ENCODE measurements around the gene SFTPA2.
A peak's percentile ranks its signal among the peaks of the same experiment; 100 is the strongest.
"Not testable (repeated sequence)": the region's sequence is repeated elsewhere in the genome, so short reads cannot be mapped to it uniquely, and the experiment has no call there.

The SFTPA2 gene

DNA sequence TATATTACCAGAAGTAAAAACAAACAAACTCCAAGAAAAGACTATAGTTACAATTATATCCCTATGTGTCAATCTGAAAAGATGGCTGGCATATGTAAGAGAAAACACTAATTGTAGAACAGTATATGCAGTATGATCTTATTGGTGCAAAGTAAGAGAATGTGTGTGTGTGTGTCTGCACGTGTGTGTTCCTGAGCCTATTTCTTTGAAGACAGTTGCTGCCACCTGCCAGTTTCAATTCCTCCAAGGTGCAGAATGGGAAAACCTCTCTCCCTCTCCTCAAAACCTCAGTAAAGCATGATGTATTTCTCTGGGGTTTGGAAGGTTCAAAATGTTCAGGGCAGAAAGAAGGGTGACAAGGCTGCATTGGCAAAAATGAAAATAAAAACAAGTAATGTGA is 41.7 kb upstream of the SFTPA2 start:
- Histone ChIP-seq H3K36me3 (ENCODE audit: control insufficient read depth, insufficient read depth, low read length) (no peaks in the 10 kb centered on the region), H3K23ac (ENCODE audit: low read length) (no peak overlapping the region), H3K79me2 (ENCODE audit: control insufficient read depth, insufficient read depth, low read length) (no peaks in the 10 kb centered on the region), H3K79me1 (ENCODE audit: low read length) (no peaks in the 10 kb centered on the region), H4K5ac (ENCODE audit: low read length) (no peak overlapping the region), H3K4me2 (ENCODE audit: low read length) (no peak overlapping the region), H3K27me3 (ENCODE audit: insufficient read depth, low read length, poor library complexity) (no peaks in the 10 kb centered on the region), H3K18ac (ENCODE audit: low read length) (no peak overlapping the region), H2BK15ac (replicated peaks; ENCODE audit: low read depth) (no peak overlapping the region), H2BK120ac (ENCODE audit: low read depth, low read length) (no peak overlapping the region), H3K4me1 (ENCODE audit: control insufficient read depth, low read depth, low read length) (no peaks in the 10 kb centered on the region), H3K4ac (ENCODE audit: low read depth, low read length) (no peak overlapping the region), H3K56ac (ENCODE audit: low read length) (no peak overlapping the region), H3K9ac (ENCODE audit: low read length) (no peak overlapping the region), H2AK5ac (ENCODE audit: low read length) (no peak overlapping the region), H3K27ac (ENCODE audit: low read depth, low read length) (no peak overlapping the region), H3K4me3 (ENCODE audit: low read length) (no peak overlapping the region), H4K8ac (ENCODE audit: low read depth, low read length) (no peak overlapping the region), H2BK5ac (ENCODE audit: low read length) (no peak overlapping the region)
- no peak for DNase-seq
- WGBS (ENCODE audit: extremely low coverage, insufficient coverage, low lambda C conversion rate), result no CpG with 5 or more reads among the region's 1 CpG

GRCh38 chr10:79599644-79600043 is 39.4 kb upstream of the SFTPA2 start:
- H3K56ac ChIP-seq (ENCODE audit: low read length); H3K23ac ChIP-seq (ENCODE audit: low read length); H4K5ac ChIP-seq (ENCODE audit: low read length); H3K4me3 ChIP-seq (ENCODE audit: low read length); H2AK5ac ChIP-seq (ENCODE audit: low read length); H3K4me2 ChIP-seq (ENCODE audit: low read length); H3K18ac ChIP-seq (ENCODE audit: low read length); H4K8ac ChIP-seq (ENCODE audit: low read depth, low read length); H3K79me2 ChIP-seq (ENCODE audit: control insufficient read depth, insufficient read depth, low read length); H3K4ac ChIP-seq (ENCODE audit: low read depth, low read length); H2BK5ac ChIP-seq (ENCODE audit: low read length); H3K27me3 ChIP-seq (ENCODE audit: insufficient read depth, low read length, poor library complexity); H3K9ac ChIP-seq (ENCODE audit: low read length); H3K36me3 ChIP-seq (ENCODE audit: control insufficient read depth, insufficient read depth, low read length); H3K27ac ChIP-seq (ENCODE audit: low read depth, low read length); H2BK120ac ChIP-seq (ENCODE audit: low read depth, low read length); H2BK15ac ChIP-seq (replicated peaks; ENCODE audit: low read depth); H3K79me1 ChIP-seq (ENCODE audit: low read length); H3K4me1 ChIP-seq (ENCODE audit: control insufficient read depth, low read depth, low read length): not testable (repeated sequence)
- DNase-seq, result peak; percentile 6
- WGBS (ENCODE audit: extremely low coverage, insufficient coverage, low lambda C conversion rate), result no CpG with 5 or more reads among the region's 9 CpGs

- Histone ChIP-seq H3K4ac (ENCODE audit: low read depth, low read length) (no peak overlapping the region), H3K27me3 (ENCODE audit: insufficient read depth, low read length, poor library complexity) (no peaks in the 10 kb centered on the region), H3K79me1 (ENCODE audit: low read length) (no peaks in the 10 kb centered on the region), H4K8ac (ENCODE audit: low read depth, low read length) (no peak overlapping the region), H2BK120ac (ENCODE audit: low read depth, low read length) (no peak overlapping the region), H2BK5ac (ENCODE audit: low read length) (no peak overlapping the region), H3K23ac (ENCODE audit: low read length) (no peak overlapping the region), H3K4me2 (ENCODE audit: low read length) (no peak overlapping the region), H3K18ac (ENCODE audit: low read length) (no peak overlapping the region), H3K56ac (ENCODE audit: low read length) (no peak overlapping the region), H3K36me3 (ENCODE audit: control insufficient read depth, insufficient read depth, low read length) (no peaks in the 10 kb centered on the region), H2AK5ac (ENCODE audit: low read length) (no peak overlapping the region), H3K79me2 (ENCODE audit: control insufficient read depth, insufficient read depth, low read length) (no peaks in the 10 kb centered on the region), H3K4me3 (ENCODE audit: low read length) (no peak overlapping the region), H3K27ac (ENCODE audit: low read depth, low read length) (no peak overlapping the region), H4K5ac (ENCODE audit: low read length) (no peak overlapping the region), H3K4me1 (ENCODE audit: control insufficient read depth, low read depth, low read length) (no peaks in the 10 kb centered on the region), H3K9ac (ENCODE audit: low read length) (no peak overlapping the region), H2BK15ac (replicated peaks; ENCODE audit: low read depth) (no peak overlapping the region)
- no CpG with 5 or more reads among the region's 3 CpGs for WGBS (ENCODE audit: extremely low coverage, insufficient coverage, low lambda C conversion rate)
- no peak for DNase-seq
These were observed 35.3 kb upstream of the SFTPA2 start for GRCh38 chr10:79595510-79595909.

GRCh38 chr10:79594565-79594964 is 34.4 kb upstream of the SFTPA2 start:
- H3K27ac ChIP-seq (ENCODE audit: low read depth, low read length); H3K4me3 ChIP-seq (ENCODE audit: low read length); H4K5ac ChIP-seq (ENCODE audit: low read length); DNase-seq; H2BK120ac ChIP-seq (ENCODE audit: low read depth, low read length); H2BK15ac ChIP-seq (replicated peaks; ENCODE audit: low read depth); H3K4me2 ChIP-seq (ENCODE audit: low read length); H3K23ac ChIP-seq (ENCODE audit: low read length); H4K8ac ChIP-seq (ENCODE audit: low read depth, low read length); H3K4ac ChIP-seq (ENCODE audit: low read depth, low read length); H3K18ac ChIP-seq (ENCODE audit: low read length); H2AK5ac ChIP-seq (ENCODE audit: low read length); H3K79me2 ChIP-seq (ENCODE audit: control insufficient read depth, insufficient read depth, low read length); H3K36me3 ChIP-seq (ENCODE audit: control insufficient read depth, insufficient read depth, low read length); H3K27me3 ChIP-seq (ENCODE audit: insufficient read depth, low read length, poor library complexity); H3K79me1 ChIP-seq (ENCODE audit: low read length); H3K4me1 ChIP-seq (ENCODE audit: control insufficient read depth, low read depth, low read length); H3K9ac ChIP-seq (ENCODE audit: low read length); H2BK5ac ChIP-seq (ENCODE audit: low read length); H3K56ac ChIP-seq (ENCODE audit: low read length): not testable (repeated sequence)
- no CpG with 5 or more reads among the region's 3 CpGs for WGBS (ENCODE audit: extremely low coverage, insufficient coverage, low lambda C conversion rate)

GRCh38 chr10:79593377-79593776 is 33.2 kb upstream of the SFTPA2 start:
- H2BK5ac ChIP-seq (ENCODE audit: low read length), result no peak overlapping the region
- no peak for DNase-seq
- H3K36me3 ChIP-seq (ENCODE audit: control insufficient read depth, insufficient read depth, low read length), result no peaks in the 10 kb centered on the region
- H3K4me1 ChIP-seq (ENCODE audit: control insufficient read depth, low read depth, low read length), result no peaks in the 10 kb centered on the region
- H2AK5ac ChIP-seq (ENCODE audit: low read length), result no peak overlapping the region
- WGBS (ENCODE audit: extremely low coverage, insufficient coverage, low lambda C conversion rate), result no CpG with 5 or more reads among the region's 1 CpG
- H4K5ac ChIP-seq (ENCODE audit: low read length), result no peak overlapping the region
- H3K4me3 ChIP-seq (ENCODE audit: low read length), result no peak overlapping the region
- H2BK15ac ChIP-seq (replicated peaks; ENCODE audit: low read depth), result no peak overlapping the region
- no peak overlapping the region for H3K4ac ChIP-seq (ENCODE audit: low read depth, low read length)
- H3K27me3 ChIP-seq (ENCODE audit: insufficient read depth, low read length, poor library complexity), result no peaks in the 10 kb centered on the region
- no peak overlapping the region for H3K56ac ChIP-seq (ENCODE audit: low read length)
- no peak overlapping the region for H3K27ac ChIP-seq (ENCODE audit: low read depth, low read length)
- H3K79me1 ChIP-seq (ENCODE audit: low read length), result no peaks in the 10 kb centered on the region
- H3K23ac ChIP-seq (ENCODE audit: low read length), result no peak overlapping the region
- H3K18ac ChIP-seq (ENCODE audit: low read length), result no peak overlapping the region
- no peak overlapping the region for H3K4me2 ChIP-seq (ENCODE audit: low read length)
- no peaks in the 10 kb centered on the region for H3K79me2 ChIP-seq (ENCODE audit: control insufficient read depth, insufficient read depth, low read length)
- no peak overlapping the region for H3K9ac ChIP-seq (ENCODE audit: low read length)
- H4K8ac ChIP-seq (ENCODE audit: low read depth, low read length), result no peak overlapping the region
- H2BK120ac ChIP-seq (ENCODE audit: low read depth, low read length), result no peak overlapping the region

- H3K36me3 ChIP-seq (ENCODE audit: control insufficient read depth, insufficient read depth, low read length), result no peaks in the 10 kb centered on the region
- no peak overlapping the region for H2BK120ac ChIP-seq (ENCODE audit: low read depth, low read length)
- no peak overlapping the region for H3K4me2 ChIP-seq (ENCODE audit: low read length)
- H3K79me1 ChIP-seq (ENCODE audit: low read length), result no peaks in the 10 kb centered on the region
- H3K27ac ChIP-seq (ENCODE audit: low read depth, low read length), result no peak overlapping the region
- H3K27me3 ChIP-seq (ENCODE audit: insufficient read depth, low read length, poor library complexity), result no peaks in the 10 kb centered on the region
- no peak overlapping the region for H3K56ac ChIP-seq (ENCODE audit: low read length)
- H3K4ac ChIP-seq (ENCODE audit: low read depth, low read length), result no peak overlapping the region
- no peak overlapping the region for H3K23ac ChIP-seq (ENCODE audit: low read length)
- H3K79me2 ChIP-seq (ENCODE audit: control insufficient read depth, insufficient read depth, low read length), result no peaks in the 10 kb centered on the region
- H2BK5ac ChIP-seq (ENCODE audit: low read length), result no peak overlapping the region
- no peak overlapping the region for H4K8ac ChIP-seq (ENCODE audit: low read depth, low read length)
- no peak overlapping the region for H3K9ac ChIP-seq (ENCODE audit: low read length)
- H2BK15ac ChIP-seq (replicated peaks; ENCODE audit: low read depth), result no peak overlapping the region
- no peak overlapping the region for H4K5ac ChIP-seq (ENCODE audit: low read length)
- no peaks in the 10 kb centered on the region for H3K4me1 ChIP-seq (ENCODE audit: control insufficient read depth, low read depth, low read length)
- no peak for DNase-seq
- H3K4me3 ChIP-seq (ENCODE audit: low read length), result no peak overlapping the region
- no peak overlapping the region for H2AK5ac ChIP-seq (ENCODE audit: low read length)
- no peak overlapping the region for H3K18ac ChIP-seq (ENCODE audit: low read length)
These were observed 28.6 kb upstream of the SFTPA2 start for GRCh38 chr10:79588800-79589199.
